HG02870 (cell line): ENCODE data around the gene CYP8B1.

Experiments
- ATAC-seq: cut with Tn5 transposase; IDR thresholded peaks from one replicate; pipeline ENCODE4 v1.9.1; 2021; ENCODE audit warnings: mild to moderate bottlenecking, moderate library complexity; ENCODE audit not compliant: unreplicated experiment

Gene CYP8B1

GRCh38 chr3:42855219-42855546 is 20.5 kb downstream of the CYP8B1 start:
- no peak for ATAC-seq

GRCh38 chr3:42853739-42854302 is 21.9 kb downstream of the CYP8B1 start:
- ATAC-seq = no peak

- no peak for ATAC-seq
Measured at GRCh38 chr3:42853056-42853455, 22.6 kb downstream of the CYP8B1 start.

- ATAC-seq = no peak
Measured at GRCh38 chr3:42852441-42852840, 23.2 kb downstream of the CYP8B1 start.

- ATAC-seq = no peak
Measured at GRCh38 chr3:42851228-42851834, 24.3 kb downstream of the CYP8B1 start.

- ATAC-seq = no peak
Measured at GRCh38 chr3:42850263-42850662, 25.4 kb downstream of the CYP8B1 start.

- ATAC-seq = no peak
Measured at GRCh38 chr3:42849017-42849416, 26.7 kb downstream of the CYP8B1 start.

GRCh38 chr3:42847731-42848130 is 27.9 kb downstream of the CYP8B1 start:
- ATAC-seq = no peak

GRCh38 chr3:42846685-42847522 is 28.8 kb downstream of the CYP8B1 start:
- no peak for ATAC-seq

GRCh38 chr3:42844815-42845214 is 30.9 kb downstream of the CYP8B1 start:
- no peak for ATAC-seq

- no peak for ATAC-seq
Measured at GRCh38 chr3:42844412-42844713, 31.3 kb downstream of the CYP8B1 start.

- no peak for ATAC-seq
Measured at GRCh38 chr3:42843713-42844411, 31.8 kb downstream of the CYP8B1 start.

GRCh38 chr3:42841332-42841731 is 34.3 kb downstream of the CYP8B1 start:
- no peak for ATAC-seq

- ATAC-seq = peak; percentile 88
Measured at GRCh38 chr3:42839616-42840015, 36.1 kb downstream of the CYP8B1 start.

GRCh38 chr3:42838571-42838970 is 37.1 kb downstream of the CYP8B1 start:
- ATAC-seq = no peak

- no peak for ATAC-seq
Measured at GRCh38 chr3:42836150-42837123, 39.2 kb downstream of the CYP8B1 start.

- no peak for ATAC-seq
Measured at GRCh38 chr3:42831321-42831713, 44.4 kb downstream of the CYP8B1 start.

- ATAC-seq = no peak
Measured at GRCh38 chr3:42830437-42831320, 45.0 kb downstream of the CYP8B1 start.

GRCh38 chr3:42829628-42830436 is 45.8 kb downstream of the CYP8B1 start:
- ATAC-seq = no peak
